ENCODE results near the gene AADAC.
"Not testable (repeated sequence)": the region's sequence is repeated elsewhere in the genome, so short reads cannot be mapped to it uniquely, and the experiment has no call there.

AADAC gene

GRCh38 chr3:151800431-151800830 is 13.5 kb upstream of the AADAC start:
- TF ChIP-seq CTCF (conservative IDR thresholded peaks at IDR 0.05): no peak
- H3K27ac ChIP-seq: no peak overlapping the region

GRCh38 chr3:151804267-151804666 is 9.6 kb upstream of the AADAC start:
- no peak for TF ChIP-seq CTCF (conservative IDR thresholded peaks at IDR 0.05)

GRCh38 chr3:151806838-151807237 is 7.1 kb upstream of the AADAC start:
- H3K27ac ChIP-seq: no peak overlapping the region
- no peak for TF ChIP-seq CTCF (conservative IDR thresholded peaks at IDR 0.05)

More at GRCh38 chr3:151804267-151804666, 9.6 kb upstream of the AADAC start:
- H3K27ac ChIP-seq: no peak overlapping the region

GRCh38 chr3:151808926-151809325 is 5.0 kb upstream of the AADAC start:
- not testable (repeated sequence) for H3K27ac ChIP-seq

- no peak overlapping the region for H3K27ac ChIP-seq
- TF ChIP-seq CTCF (conservative IDR thresholded peaks at IDR 0.05): no peak
Measured at GRCh38 chr3:151811474-151811873, 2.4 kb upstream of the AADAC start.

- H3K27ac ChIP-seq: no peak overlapping the region
- no peak for TF ChIP-seq CTCF (conservative IDR thresholded peaks at IDR 0.05)
Measured at GRCh38 chr3:151814588-151814987, 672 bp downstream of the AADAC start.

GRCh38 chr3:151816091-151816604 is 2.2 kb downstream of the AADAC start:
- no peak overlapping the region for H3K27ac ChIP-seq
- no peak for TF ChIP-seq CTCF (conservative IDR thresholded peaks at IDR 0.05)

GRCh38 chr3:151817473-151817872 is 3.6 kb downstream of the AADAC start:
- no peak for TF ChIP-seq CTCF (conservative IDR thresholded peaks at IDR 0.05)
- H3K27ac ChIP-seq: no peak overlapping the region

Data from VCaP (cell line).